LHCN-M2 (cell line): Measurements from ENCODE around the gene TMEM203. TPM values are rescaled to one million over a fixed set of nuclear protein-coding genes. Genes with fewer than 3 reads are reported as not detected.
A peak's percentile ranks its signal among the peaks of the same experiment; 100 is the strongest.

Source experiments
- DNase-seq: peaks from one replicate; pipeline ENCODE4 v3.0.0-alpha.2; 2012; ENCODE audit warnings: low read depth
- total RNA-seq: library from RNA; depleted of rRNA; stranded (reverse); fragments of >200 nt; gene quantifications from 2 replicates; pipeline ENCODE4 v1.2.3, GENCODE V29; 2014

TMEM203 gene
- total RNA-seq, 1 experiment from 2014 or later, result 50.1 TPM

- DNase-seq, result no peak
These were observed 22.6 kb downstream of the TMEM203 start for GRCh38 chr9:137182836-137183235.

- DNase-seq, result no peak
These were observed 23.8 kb downstream of the TMEM203 start for GRCh38 chr9:137181680-137182079.

GRCh38 chr9:137180491-137180890 is 25.0 kb downstream of the TMEM203 start:
- no peak for DNase-seq

GRCh38 chr9:137179761-137180160 is 25.7 kb downstream of the TMEM203 start:
- no peak for DNase-seq

- no peak for DNase-seq
These were observed 26.4 kb downstream of the TMEM203 start for GRCh38 chr9:137178939-137179630.

- DNase-seq, result no peak
These were observed 27.1 kb downstream of the TMEM203 start for GRCh38 chr9:137178201-137178938.

GRCh38 chr9:137176302-137177182 is 28.9 kb downstream of the TMEM203 start:
- peak; percentile 50 for DNase-seq

- DNase-seq, result no peak
These were observed 30.0 kb downstream of the TMEM203 start for GRCh38 chr9:137175345-137175961.

- no peak for DNase-seq
These were observed 30.6 kb downstream of the TMEM203 start for GRCh38 chr9:137174722-137175293.

GRCh38 chr9:137173796-137174664 is 31.4 kb downstream of the TMEM203 start:
- no peak for DNase-seq

GRCh38 chr9:137172901-137173795 is 32.3 kb downstream of the TMEM203 start:
- no peak for DNase-seq

GRCh38 chr9:137171149-137171900 is 34.1 kb downstream of the TMEM203 start:
- no peak for DNase-seq

- DNase-seq, result no peak
These were observed 34.8 kb downstream of the TMEM203 start for GRCh38 chr9:137170486-137171148.

GRCh38 chr9:137169896-137170358 is 35.5 kb downstream of the TMEM203 start, which contains the start of gene LRRC26:
TSS of gene LRRC26 (minus strand) at chr9:137170051. CDS start at chr9:137169943, 108 bp downstream.
- no peak for DNase-seq

GRCh38 chr9:137168904-137169856 is 36.3 kb downstream of the TMEM203 start:
- peak; percentile 41 for DNase-seq

GRCh38 chr9:137168573-137168903 is 36.9 kb downstream of the TMEM203 start:
- no peak for DNase-seq
